ENCODE results near the gene TSC2. TPM values are rescaled to one million over a fixed set of nuclear protein-coding genes. Genes with fewer than 3 reads are reported as not detected.
"Not testable (repeated sequence)": the region's sequence is repeated elsewhere in the genome, so short reads cannot be mapped to it uniquely, and the experiment has no call there.

Gene TSC2
- total and polyA plus RNA-seq, 3 experiments from 2014 or later, result 46.4 to 86.3 (median 79.3) TPM

- POLR2A ChIA-PET, result not testable (repeated sequence)
These were observed 64.8 kb downstream of the TSC2 start for GRCh38 chr16:2112539-2113106.

GRCh38 chr16:2114225-2114624 is 66.4 kb downstream of the TSC2 start:
- H3K4me3 ChIP-seq (ENCODE audit: low read length); DNase-seq; H3K27me3 ChIP-seq (ENCODE audit: insufficient read depth, low read length, poor library complexity, severe bottlenecking); H3K9me3 ChIP-seq (ENCODE audit: low read length); H3K4me1 Mint-ChIP-seq; H3K27me3 Mint-ChIP-seq; H3K4me3 Mint-ChIP-seq; POLR2A ChIA-PET; H3K27ac Mint-ChIP-seq; H3K36me3 ChIP-seq (ENCODE audit: insufficient read depth, low read length); CTCF ChIA-PET; H3K27ac ChIP-seq (ENCODE audit: low read depth, low read length); H3K4me1 ChIP-seq (ENCODE audit: insufficient read depth, low read length); H3K9me3 Mint-ChIP-seq: not testable (repeated sequence)
- peaks cover 0 to 23% (median 0%) of the 10 kb centered on the region in 3 donors for H3K36me3 Mint-ChIP-seq

More at GRCh38 chr16:2112539-2113106, 64.8 kb downstream of the TSC2 start:
- H3K27ac ChIP-seq (ENCODE audit: low read depth, low read length); CTCF ChIA-PET; H3K9me3 ChIP-seq (ENCODE audit: low read length); DNase-seq; H3K27me3 Mint-ChIP-seq; H3K36me3 ChIP-seq (ENCODE audit: insufficient read depth, low read length); H3K27ac Mint-ChIP-seq; H3K4me1 Mint-ChIP-seq; H3K4me1 ChIP-seq (ENCODE audit: insufficient read depth, low read length); H3K4me3 Mint-ChIP-seq; H3K4me3 ChIP-seq (ENCODE audit: low read length); H3K27me3 ChIP-seq (ENCODE audit: insufficient read depth, low read length, poor library complexity, severe bottlenecking); H3K9me3 Mint-ChIP-seq: not testable (repeated sequence)
- H3K36me3 Mint-ChIP-seq, result peaks cover 0 to 23% (median 0%) of the 10 kb centered on the region in 3 donors

GRCh38 chr16:2114885-2115590 is 67.3 kb downstream of the TSC2 start:
- H3K27me3 ChIP-seq (ENCODE audit: insufficient read depth, low read length, poor library complexity, severe bottlenecking); H3K27ac Mint-ChIP-seq; H3K4me1 ChIP-seq (ENCODE audit: insufficient read depth, low read length); H3K36me3 ChIP-seq (ENCODE audit: insufficient read depth, low read length); H3K4me3 Mint-ChIP-seq; H3K27me3 Mint-ChIP-seq; H3K27ac ChIP-seq (ENCODE audit: low read depth, low read length); DNase-seq; CTCF ChIA-PET; H3K4me1 Mint-ChIP-seq; H3K4me3 ChIP-seq (ENCODE audit: low read length); POLR2A ChIA-PET; H3K9me3 ChIP-seq (ENCODE audit: low read length); H3K9me3 Mint-ChIP-seq: not testable (repeated sequence)
- peaks cover 0 to 19% (median 0%) of the 10 kb centered on the region in 3 donors for H3K36me3 Mint-ChIP-seq

GRCh38 chr16:2115591-2115973 is 67.8 kb downstream of the TSC2 start:
- H3K27ac ChIP-seq (ENCODE audit: low read depth, low read length), result no peak overlapping the region
- ChIA-PET POLR2A (no interaction called here), CTCF (no interaction called here)
- H3K36me3 ChIP-seq (ENCODE audit: insufficient read depth, low read length), result no peaks in the 10 kb centered on the region
- no peaks in the 10 kb centered on the region for H3K27me3 Mint-ChIP-seq
- no peak overlapping the region for H3K4me3 Mint-ChIP-seq
- no peak overlapping the region for H3K27ac Mint-ChIP-seq
- peaks cover 0 to 4% (median 3%) of the 10 kb centered on the region in 3 donors for H3K4me1 Mint-ChIP-seq
- H3K36me3 Mint-ChIP-seq, result peaks cover 0 to 14% (median 0%) of the 10 kb centered on the region in 3 donors
- no peaks in the 10 kb centered on the region for H3K27me3 ChIP-seq (ENCODE audit: insufficient read depth, low read length, poor library complexity, severe bottlenecking)
- DNase-seq, result no peak
- H3K4me3 ChIP-seq (ENCODE audit: low read length), result no peak overlapping the region
- no peaks in the 10 kb centered on the region for H3K4me1 ChIP-seq (ENCODE audit: insufficient read depth, low read length)
- H3K9me3 Mint-ChIP-seq, result no peaks in the 10 kb centered on the region
- no peaks in the 10 kb centered on the region for H3K9me3 ChIP-seq (ENCODE audit: low read length)

GRCh38 chr16:2116428-2116827 is 68.6 kb downstream of the TSC2 start:
- H3K4me1 ChIP-seq (ENCODE audit: insufficient read depth, low read length); H3K9me3 Mint-ChIP-seq; H3K4me3 Mint-ChIP-seq; POLR2A ChIA-PET; H3K4me3 ChIP-seq (ENCODE audit: low read length); CTCF ChIA-PET; H3K9me3 ChIP-seq (ENCODE audit: low read length); H3K27ac ChIP-seq (ENCODE audit: low read depth, low read length); H3K27me3 ChIP-seq (ENCODE audit: insufficient read depth, low read length, poor library complexity, severe bottlenecking); H3K4me1 Mint-ChIP-seq; DNase-seq; H3K27ac Mint-ChIP-seq; H3K27me3 Mint-ChIP-seq; H3K36me3 ChIP-seq (ENCODE audit: insufficient read depth, low read length): not testable (repeated sequence)
- H3K36me3 Mint-ChIP-seq, result peaks cover 0 to 10% (median 0%) of the 10 kb centered on the region in 3 donors

GRCh38 chr16:2117341-2117740 is 69.6 kb downstream of the TSC2 start:
- H3K9me3 Mint-ChIP-seq, result not testable (repeated sequence)

GRCh38 chr16:2117960-2118722 is 70.4 kb downstream of the TSC2 start:
- H3K27ac Mint-ChIP-seq; H3K9me3 ChIP-seq (ENCODE audit: low read length); H3K36me3 ChIP-seq (ENCODE audit: insufficient read depth, low read length); H3K4me3 ChIP-seq (ENCODE audit: low read length); H3K4me1 ChIP-seq (ENCODE audit: insufficient read depth, low read length); H3K27me3 Mint-ChIP-seq; H3K27ac ChIP-seq (ENCODE audit: low read depth, low read length); H3K4me3 Mint-ChIP-seq; POLR2A ChIA-PET; H3K9me3 Mint-ChIP-seq; CTCF ChIA-PET; H3K36me3 Mint-ChIP-seq; DNase-seq; H3K27me3 ChIP-seq (ENCODE audit: insufficient read depth, low read length, poor library complexity, severe bottlenecking): not testable (repeated sequence)
- peaks cover 4 to 11% (median 5%) of the 10 kb centered on the region in 3 donors for H3K4me1 Mint-ChIP-seq

More at GRCh38 chr16:2117341-2117740, 69.6 kb downstream of the TSC2 start:
- H3K9me3 ChIP-seq (ENCODE audit: low read length); H3K4me3 Mint-ChIP-seq; H3K4me1 ChIP-seq (ENCODE audit: insufficient read depth, low read length); H3K4me3 ChIP-seq (ENCODE audit: low read length); H3K4me1 Mint-ChIP-seq; H3K27me3 Mint-ChIP-seq; H3K36me3 ChIP-seq (ENCODE audit: insufficient read depth, low read length); CTCF ChIA-PET; POLR2A ChIA-PET; H3K27me3 ChIP-seq (ENCODE audit: insufficient read depth, low read length, poor library complexity, severe bottlenecking); DNase-seq; H3K27ac Mint-ChIP-seq; H3K27ac ChIP-seq (ENCODE audit: low read depth, low read length): not testable (repeated sequence)
- peaks cover 0 to 10% (median 0%) of the 10 kb centered on the region in 3 donors for H3K36me3 Mint-ChIP-seq

GRCh38 chr16:2121325-2121724 is 73.5 kb downstream of the TSC2 start:
- H3K4me1 ChIP-seq (ENCODE audit: insufficient read depth, low read length); H3K4me3 ChIP-seq (ENCODE audit: low read length); H3K36me3 ChIP-seq (ENCODE audit: insufficient read depth, low read length); H3K27me3 ChIP-seq (ENCODE audit: insufficient read depth, low read length, poor library complexity, severe bottlenecking); H3K36me3 Mint-ChIP-seq; H3K27me3 Mint-ChIP-seq; H3K4me3 Mint-ChIP-seq; POLR2A ChIA-PET; DNase-seq; H3K27ac ChIP-seq (ENCODE audit: low read depth, low read length); H3K9me3 Mint-ChIP-seq; H3K9me3 ChIP-seq (ENCODE audit: low read length): not testable (repeated sequence)
- H3K27ac Mint-ChIP-seq, result peak overlapping the region in 2 of 8 donors; percentile 54 to 86
- CTCF ChIA-PET, result interaction anchor here (0.8 to 3.4 kb wide), 4 partner anchors 19 to 99 kb away, joined by 3 to 20 read pairs (median 4); no protein-coding TSS in a partner anchor
- H3K4me1 Mint-ChIP-seq, result peaks cover 4 to 20% (median 8%) of the 10 kb centered on the region in 3 donors

Data from CD8-positive, alpha-beta memory T cell (primary cell).